ENCODE data around the gene BCDIN3D.

BCDIN3D gene

DNA sequence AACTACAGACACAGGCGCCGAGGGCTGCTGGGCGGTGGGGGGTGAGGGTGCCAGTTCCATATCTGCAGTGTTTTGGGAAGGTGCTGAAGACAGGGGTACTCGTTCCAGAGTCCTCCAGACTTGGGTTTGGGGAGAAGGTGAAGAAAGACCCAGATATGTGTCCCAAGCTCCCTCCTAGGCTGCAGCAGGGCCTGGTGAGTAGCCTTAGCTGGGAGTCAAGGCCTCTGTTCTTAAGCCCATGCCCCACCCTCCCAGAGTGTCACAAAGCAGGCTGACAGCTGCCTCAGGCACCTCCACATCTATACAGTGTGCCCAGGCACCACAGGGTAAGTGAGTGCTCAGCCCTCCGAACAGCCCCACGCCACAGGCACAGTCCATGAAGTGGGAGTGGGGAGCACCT is 19.0 kb downstream of the BCDIN3D start:
- H3K27ac ChIP-seq, result no peak overlapping the region
- TF ChIP-seq, protein P1, sequence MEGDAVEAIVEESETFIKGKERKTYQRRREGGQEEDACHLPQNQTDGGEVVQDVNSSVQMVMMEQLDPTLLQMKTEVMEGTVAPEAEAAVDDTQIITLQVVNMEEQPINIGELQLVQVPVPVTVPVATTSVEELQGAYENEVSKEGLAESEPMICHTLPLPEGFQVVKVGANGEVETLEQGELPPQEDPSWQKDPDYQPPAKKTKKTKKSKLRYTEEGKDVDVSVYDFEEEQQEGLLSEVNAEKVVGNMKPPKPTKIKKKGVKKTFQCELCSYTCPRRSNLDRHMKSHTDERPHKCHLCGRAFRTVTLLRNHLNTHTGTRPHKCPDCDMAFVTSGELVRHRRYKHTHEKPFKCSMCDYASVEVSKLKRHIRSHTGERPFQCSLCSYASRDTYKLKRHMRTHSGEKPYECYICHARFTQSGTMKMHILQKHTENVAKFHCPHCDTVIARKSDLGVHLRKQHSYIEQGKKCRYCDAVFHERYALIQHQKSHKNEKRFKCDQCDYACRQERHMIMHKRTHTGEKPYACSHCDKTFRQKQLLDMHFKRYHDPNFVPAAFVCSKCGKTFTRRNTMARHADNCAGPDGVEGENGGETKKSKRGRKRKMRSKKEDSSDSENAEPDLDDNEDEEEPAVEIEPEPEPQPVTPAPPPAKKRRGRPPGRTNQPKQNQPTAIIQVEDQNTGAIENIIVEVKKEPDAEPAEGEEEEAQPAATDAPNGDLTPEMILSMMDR (conservative IDR thresholded peaks at IDR 0.05), result no peak

- H3K27ac ChIP-seq, result no peak overlapping the region
Measured at GRCh38 chr12:49823350-49823749, 19.6 kb downstream of the BCDIN3D start.

GRCh38 chr12:49821373-49822287 is 21.3 kb downstream of the BCDIN3D start:
- TF ChIP-seq, protein P1 (conservative IDR thresholded peaks at IDR 0.05), result no peak
- H3K27ac ChIP-seq, result no peak overlapping the region

More at GRCh38 chr12:49823350-49823749, 19.6 kb downstream of the BCDIN3D start:
- TF ChIP-seq, protein P1 (conservative IDR thresholded peaks at IDR 0.05), result no peak

- H3K27ac ChIP-seq, result no peak overlapping the region
Measured at GRCh38 chr12:49819786-49820185, 23.1 kb downstream of the BCDIN3D start.

DNA sequence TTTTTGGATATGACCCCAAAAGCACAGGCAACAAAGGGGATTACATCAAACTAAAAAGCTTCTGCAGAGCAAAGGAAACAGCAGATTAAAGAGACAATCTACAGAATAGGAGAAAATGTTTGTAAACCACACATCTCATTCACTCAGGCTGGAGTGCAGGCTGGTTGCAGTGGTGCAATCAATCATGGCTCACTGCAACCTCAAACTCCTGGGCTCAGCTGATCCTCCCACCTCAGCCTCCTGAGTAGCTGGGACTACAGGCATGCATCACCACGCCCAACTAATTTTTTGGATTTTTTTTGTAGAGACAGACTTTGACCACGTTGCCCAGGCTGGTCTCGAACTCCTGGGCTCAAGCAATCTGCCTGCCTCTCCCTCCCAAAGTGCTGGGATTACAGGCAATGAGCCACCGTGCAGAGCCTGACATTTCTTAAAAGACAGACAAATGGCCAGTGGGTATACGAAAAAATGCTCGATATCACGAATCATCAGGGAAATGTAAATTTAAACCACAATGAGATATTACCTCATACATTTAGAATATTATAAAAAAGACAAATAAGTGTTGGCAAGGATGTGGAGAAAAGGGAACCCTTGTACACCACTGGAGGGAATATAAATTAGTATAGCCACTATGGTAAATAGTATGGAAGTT is 24.5 kb downstream of the BCDIN3D start:
- H3K27ac ChIP-seq, result no peak overlapping the region

More at GRCh38 chr12:49819786-49820185, 23.1 kb downstream of the BCDIN3D start:
- TF ChIP-seq, protein P1 (conservative IDR thresholded peaks at IDR 0.05), result no peak

DNA sequence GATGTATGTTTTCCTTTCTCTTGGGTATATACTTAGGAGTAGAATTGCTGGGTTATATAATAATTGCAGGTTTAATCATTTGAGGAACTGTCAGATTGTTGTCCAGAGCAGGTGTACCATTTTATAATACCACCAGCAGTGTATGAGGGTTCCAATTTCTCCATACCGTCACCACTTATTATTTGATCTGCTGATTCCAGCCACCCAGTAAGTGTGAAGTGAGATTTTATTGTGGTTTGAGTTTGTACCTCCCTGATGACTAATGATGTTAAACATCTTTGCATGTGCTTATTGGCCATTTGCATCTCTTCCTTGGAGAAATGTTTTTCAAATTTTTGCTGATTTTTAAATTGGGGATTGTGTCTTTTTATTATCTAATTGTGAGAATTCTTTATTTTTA is 29.8 kb downstream of the BCDIN3D start:
- H3K27ac ChIP-seq, result no peak overlapping the region
- TF ChIP-seq, protein P1 (conservative IDR thresholded peaks at IDR 0.05), result no peak

More for the DNA sequence above, 24.5 kb downstream of the BCDIN3D start:
- TF ChIP-seq, protein P1 (conservative IDR thresholded peaks at IDR 0.05), result no peak

DNA sequence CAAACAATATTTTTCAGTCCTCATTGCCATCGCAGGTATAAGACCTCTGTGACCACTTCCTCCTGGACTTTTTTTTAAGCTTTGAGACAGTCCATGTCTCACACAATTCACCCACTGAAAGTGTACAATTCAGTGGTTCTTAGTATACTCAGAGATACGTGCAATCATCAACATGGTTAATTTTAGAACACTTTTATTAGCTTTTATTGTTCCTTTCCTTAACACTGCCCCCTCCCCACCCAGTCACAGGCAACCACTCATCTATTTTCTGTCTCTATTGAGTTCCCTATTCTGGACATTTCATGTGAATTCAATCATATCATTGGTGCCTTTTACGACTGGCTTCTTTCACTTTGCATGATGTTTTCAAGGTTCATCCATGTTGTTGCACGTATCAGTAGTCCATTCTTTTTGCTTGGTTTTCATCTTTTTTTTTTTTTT is 30.9 kb downstream of the BCDIN3D start:
- TF ChIP-seq, protein P1 (conservative IDR thresholded peaks at IDR 0.05), result no peak
- H3K27ac ChIP-seq, result no peak overlapping the region

Data from VCaP (cell line).